Gastrocnemius medialis (tissue), 4 donors: Measurements from ENCODE around the gene IL21R. TPM values are rescaled to one million over a fixed set of nuclear protein-coding genes. Genes with fewer than 3 reads are reported as not detected.

Experiments used
- ATAC-seq, 2 donors: fragments of 150-250 bp; one replicate each; pipeline ENCODE4 v1.9.1; 2016
- DNase-seq, 2 donors: peaks; one replicate each; pipeline ENCODE4 v3.0.0-alpha.2; 2019
- H3K27ac ChIP-seq, 4 donors: fragments of 200-600 bp; sonication (generic); 1 replicate in 1 of 4; 2 replicates in 3 of 4; pipeline ENCODE4 v1.5.1; 2016 to 2018; ENCODE audit warnings: mild to moderate bottlenecking in 2 of 4, moderate library complexity in 1 of 4
- H3K27me3 ChIP-seq, 3 donors: fragments of 200-600 bp; sonication (generic) in 2 of 3; 1 replicate in 1 of 3; 2 replicates in 2 of 3; pipeline versions ENCODE4 v1.5.1 to v1.6.0; 2016 to 2019; ENCODE audit warnings: mild to moderate bottlenecking in 1 of 3, moderate library complexity in 1 of 3
- H3K36me3 ChIP-seq, 2 donors: fragments of 200-600 bp; sonication (generic) in 1 of 2; one replicate each; pipeline ENCODE4 v1.5.1; 2017 to 2018
- H3K4me1 ChIP-seq, 2 donors: fragments of 200-600 bp; sonication (generic) in 1 of 2; one replicate each; pipeline ENCODE4 v1.5.1; 2016 to 2017; ENCODE audit warnings: mild to moderate bottlenecking in 2 of 2
- H3K4me3 ChIP-seq, 4 donors: fragments of 200-600 bp; sonication (generic) in 3 of 4; 1 replicate in 1 of 4; 2 replicates in 3 of 4; pipeline ENCODE4 v1.5.1; 2016 to 2019; ENCODE audit warnings: mild to moderate bottlenecking in 2 of 4
- H3K9me3 ChIP-seq, 3 donors: fragments of 200-600 bp; sonication (generic) in 2 of 3; 1 replicate in 1 of 3; 2 replicates in 2 of 3; pipeline ENCODE4 v1.5.1; 2016 to 2019
- POLR2A ChIP-seq, 2 donors: fragments of 450-650 bp; IDR thresholded peaks; one replicate each; pipeline ENCODE4 v1.6.1; 2017; ENCODE audit warnings: antibody characterized with exemption in 2 of 2, mild to moderate bottlenecking in 2 of 2, moderate library complexity in 2 of 2
- in situ Hi-C, 4 donors: fragments of 200-750 bp; cut with MboI; loops; one replicate each; pipeline versions ENCODE4 v1.15.0 to v1.8.0; 2017; ENCODE audit warnings: low sequenced_read_pairs in 4 of 4
- intact Hi-C: fragments of 100-400 bp; cut with DNase I; formaldehyde crosslinking; loops from one replicate; pipeline ENCODE4 v1.15.1; 2023; ENCODE audit warnings: low total_unique reads
- total RNA-seq, 4 donors: library from RNA; depleted of rRNA; stranded (reverse); fragments of >200 nt; gene quantifications; one replicate each; pipeline versions ENCODE4 v1.1.0 to v1.2.3, GENCODE V29; 2016
- TF ChIP-seq, protein P1 (sequence below), 5 experiments: fragments of 450-650 bp in 3 of 5; fragments of 200-600 bp in 2 of 5; sonication (generic) in 2 of 5; IDR thresholded peaks in 4 of 5; conservative IDR thresholded peaks in 1 of 5; 1 replicate in 4 of 5; 2 replicates in 1 of 5; pipeline ENCODE4 v1.5.1; 2016 to 2019; ENCODE audit warnings: antibody characterized with exemption in 5 of 5, mild to moderate bottlenecking in 3 of 5, moderate library complexity in 3 of 5

IL21R gene
- total RNA-seq, 4 donors from 2014 or later, result 0.15 TPM; not detected in 3

GRCh38 chr16:27498916-27499658, 97.1 kb downstream of the IL21R start:
- peaks cover 0 to 98% of the 10 kb centered on the region in 2 donors for H3K36me3 ChIP-seq
- peaks cover 3 to 12% of the 10 kb centered on the region in 2 donors for H3K4me1 ChIP-seq
- H3K27ac ChIP-seq, result peak overlapping the region; percentile 59 to 80 (median 70)
- ATAC-seq, result no peak
- DNase-seq, result no peak
- H3K9me3 ChIP-seq, result no peaks in the 10 kb centered on the region
- H3K27me3 ChIP-seq, result no peaks in the 10 kb centered on the region
- H3K4me3 ChIP-seq, result no peak overlapping the region
- no peak for TF ChIP-seq POLR2A (IDR thresholded peaks at IDR 0.05)
- TF ChIP-seq, protein P1, sequence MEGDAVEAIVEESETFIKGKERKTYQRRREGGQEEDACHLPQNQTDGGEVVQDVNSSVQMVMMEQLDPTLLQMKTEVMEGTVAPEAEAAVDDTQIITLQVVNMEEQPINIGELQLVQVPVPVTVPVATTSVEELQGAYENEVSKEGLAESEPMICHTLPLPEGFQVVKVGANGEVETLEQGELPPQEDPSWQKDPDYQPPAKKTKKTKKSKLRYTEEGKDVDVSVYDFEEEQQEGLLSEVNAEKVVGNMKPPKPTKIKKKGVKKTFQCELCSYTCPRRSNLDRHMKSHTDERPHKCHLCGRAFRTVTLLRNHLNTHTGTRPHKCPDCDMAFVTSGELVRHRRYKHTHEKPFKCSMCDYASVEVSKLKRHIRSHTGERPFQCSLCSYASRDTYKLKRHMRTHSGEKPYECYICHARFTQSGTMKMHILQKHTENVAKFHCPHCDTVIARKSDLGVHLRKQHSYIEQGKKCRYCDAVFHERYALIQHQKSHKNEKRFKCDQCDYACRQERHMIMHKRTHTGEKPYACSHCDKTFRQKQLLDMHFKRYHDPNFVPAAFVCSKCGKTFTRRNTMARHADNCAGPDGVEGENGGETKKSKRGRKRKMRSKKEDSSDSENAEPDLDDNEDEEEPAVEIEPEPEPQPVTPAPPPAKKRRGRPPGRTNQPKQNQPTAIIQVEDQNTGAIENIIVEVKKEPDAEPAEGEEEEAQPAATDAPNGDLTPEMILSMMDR (IDR thresholded peaks at IDR 0.05 in 4 of 5, conservative IDR thresholded peaks at IDR 0.05 in 1 of 5), result no peak
- in situ Hi-C loops, result no loop called here
- intact Hi-C loops, result loop anchor here (5.0 kb wide), 1 partner anchor 48 kb away; the partner anchor contains the start of gene GTF3C1

- peak; percentile 91 to 95 for ATAC-seq
- intact Hi-C loops (loop anchor here (5.0 kb wide), 1 partner anchor 48 kb away; the partner anchor contains the start of gene GTF3C1), in situ Hi-C loops (no loop called here)
- Histone ChIP-seq H3K27me3 (no peaks in the 10 kb centered on the region), H3K4me1 (peaks cover 3 to 12% of the 10 kb centered on the region in 2 donors), H3K4me3 (no peak overlapping the region), H3K9me3 (no peaks in the 10 kb centered on the region), H3K27ac (peak overlapping the region; percentile 59 to 80 (median 70)), H3K36me3 (peaks cover 0 to 98% of the 10 kb centered on the region in 2 donors)
- peak; percentile 68 to 73 for DNase-seq
- TF ChIP-seq, protein P1 (IDR thresholded peaks at IDR 0.05 in 4 of 5, conservative IDR thresholded peaks at IDR 0.05 in 1 of 5), result no peak
- TF ChIP-seq POLR2A (IDR thresholded peaks at IDR 0.05), result no peak
Measured at GRCh38 chr16:27499659-27500055, 97.7 kb downstream of the IL21R start.

- H3K27me3 ChIP-seq, result no peaks in the 10 kb centered on the region
- H3K4me1 ChIP-seq, result peaks cover 3 to 12% of the 10 kb centered on the region in 2 donors
- no peak for TF ChIP-seq POLR2A (IDR thresholded peaks at IDR 0.05)
- TF ChIP-seq, protein P1 (IDR thresholded peaks at IDR 0.05 in 4 of 5, conservative IDR thresholded peaks at IDR 0.05 in 1 of 5), result no peak
- H3K4me3 ChIP-seq, result no peak overlapping the region
- no peak overlapping the region for H3K27ac ChIP-seq
- H3K9me3 ChIP-seq, result no peaks in the 10 kb centered on the region
- intact Hi-C loops (no loop called here), in situ Hi-C loops (no loop called here)
- H3K36me3 ChIP-seq, result peaks cover under 1 to 100% of the 10 kb centered on the region in 2 donors
- DNase-seq, result no peak
- no peak for ATAC-seq
Measured at GRCh38 chr16:27500801-27501200, 98.8 kb downstream of the IL21R start.

Other genes starting within 250 kb of the IL21R start
- gene KDM8, start 198.6 kb upstream of the IL21R start, total RNA-seq, result 1 to 10 TPM; 3.2 to 6.3 (median 5.1) TPM
- gene NSMCE1, start 133.4 kb upstream of the IL21R start, total RNA-seq, result 10 to 100 TPM; 20.2 to 29.1 (median 22.0) TPM
- 1 to 10 TPM; 4.5 to 7.4 (median 6.5) TPM for gene IL4R, start 88.2 kb upstream of the IL21R start, total RNA-seq
- gene GTF3C1, start 147.7 kb downstream of the IL21R start, total RNA-seq, result 100 to 1,000 TPM in 1 of 4 donors, 10 to 100 TPM in 3; 52.0 to 108 (median 67.8) TPM
- gene KATNIP, start 148.0 kb downstream of the IL21R start, total RNA-seq, result 10 to 100 TPM in 1 of 4 donors, 1 to 10 TPM in 3; 6.3 to 12.1 (median 7.7) TPM